Smooth muscle cell (in vitro differentiated cells): ENCODE results near the gene ISLR. TPM values are rescaled to one million over a fixed set of nuclear protein-coding genes. Genes with fewer than 3 reads are reported as not detected.

Source experiments
- DNase-seq: peaks from one replicate; lab custom pipeline; 2025; ENCODE audit not compliant: unreplicated experiment; lab: John Stamatoyannopoulos, UW
- H2AFZ ChIP-seq: fragments of 200-600 bp; sonication (generic); 2 replicates; pipeline ENCODE4 v1.6.0; 2016; ENCODE audit warnings: antibody characterized with exemption, low read depth, mild to moderate bottlenecking
- H3F3A ChIP-seq: fragments of 200-600 bp; sonication (generic); 2 replicates; pipeline ENCODE4 v1.6.0; 2017; ENCODE audit warnings: antibody characterized with exemption, low read depth
- H3K27ac ChIP-seq: fragments of 200-600 bp; sonication (generic); 2 replicates; pipeline ENCODE4 v1.5.1; 2016; ENCODE audit warnings: low read depth, mild to moderate bottlenecking
- H3K27me3 ChIP-seq: fragments of 200-600 bp; sonication (generic); 2 replicates; pipeline ENCODE4 v1.6.1; 2016; ENCODE audit warnings: low read depth, mild to moderate bottlenecking
- H3K36me3 ChIP-seq: fragments of 200-600 bp; sonication (generic); 2 replicates; pipeline ENCODE4 v1.5.1; 2016; ENCODE audit warnings: low read depth
- H3K4me1 ChIP-seq: fragments of 200-600 bp; sonication (generic); 2 replicates; pipeline ENCODE4 v1.5.1; 2016; ENCODE audit warnings: low read depth
- H3K4me2 ChIP-seq: fragments of 200-600 bp; sonication (generic); 2 replicates; pipeline ENCODE4 v1.6.0; 2016; ENCODE audit warnings: mild to moderate bottlenecking
- H3K4me3 ChIP-seq: fragments of 200-600 bp; sonication (generic); 2 replicates; pipeline ENCODE4 v1.5.1; 2016; ENCODE audit warnings: mild to moderate bottlenecking
- H3K79me2 ChIP-seq: fragments of 200-600 bp; sonication (generic); 2 replicates; pipeline ENCODE4 v1.6.0; 2016; ENCODE audit warnings: low read depth, mild to moderate bottlenecking
- H3K9ac ChIP-seq: fragments of 200-600 bp; sonication (generic); 2 replicates; pipeline ENCODE4 v1.6.0; 2016; ENCODE audit warnings: low read depth
- H3K9me3 ChIP-seq: fragments of 200-600 bp; sonication (generic); replicated peaks from 2 replicates; pipeline ENCODE4 v1.5.1; 2016; ENCODE audit warnings: low read depth
- H4K20me1 ChIP-seq: fragments of 200-600 bp; sonication (generic); 2 replicates; pipeline ENCODE4 v1.6.0; 2016; ENCODE audit warnings: low read depth
- WGBS: methylation state at CpG from one replicate; pipeline ENCODE4 v1.1.7; 2016; ENCODE audit warnings: low lambda C conversion rate; 5-methylcytosine and 5-hydroxymethylcytosine counted together
- polyA plus RNA-seq: library from polyadenylated mRNA; unstranded; fragments of >200 nt; fragmentation: Nextera tagmentation; extraction: Ambion mirVana; gene quantifications from 2 replicates; pipeline ENCODE4 v1.2.1, GENCODE V29; 2016
- total RNA-seq: library from RNA; depleted of rRNA; stranded (reverse); fragments of >200 nt; gene quantifications from 2 replicates; pipeline ENCODE4 v1.2.3, GENCODE V29; 2014
- TF ChIP-seq, protein P1 (sequence below): fragments of 200-600 bp; sonication (generic); IDR thresholded peaks from 2 replicates; pipeline ENCODE4 v1.5.1; 2017; ENCODE audit warnings: borderline replicate concordance, mild to moderate bottlenecking, antibody characterized with exemption; ENCODE audit not compliant: insufficient read depth, poor library complexity, severe bottlenecking

Gene ISLR
- total and polyA plus RNA-seq, 2 experiments from 2014 or later: 119 to 130 TPM

DNA sequence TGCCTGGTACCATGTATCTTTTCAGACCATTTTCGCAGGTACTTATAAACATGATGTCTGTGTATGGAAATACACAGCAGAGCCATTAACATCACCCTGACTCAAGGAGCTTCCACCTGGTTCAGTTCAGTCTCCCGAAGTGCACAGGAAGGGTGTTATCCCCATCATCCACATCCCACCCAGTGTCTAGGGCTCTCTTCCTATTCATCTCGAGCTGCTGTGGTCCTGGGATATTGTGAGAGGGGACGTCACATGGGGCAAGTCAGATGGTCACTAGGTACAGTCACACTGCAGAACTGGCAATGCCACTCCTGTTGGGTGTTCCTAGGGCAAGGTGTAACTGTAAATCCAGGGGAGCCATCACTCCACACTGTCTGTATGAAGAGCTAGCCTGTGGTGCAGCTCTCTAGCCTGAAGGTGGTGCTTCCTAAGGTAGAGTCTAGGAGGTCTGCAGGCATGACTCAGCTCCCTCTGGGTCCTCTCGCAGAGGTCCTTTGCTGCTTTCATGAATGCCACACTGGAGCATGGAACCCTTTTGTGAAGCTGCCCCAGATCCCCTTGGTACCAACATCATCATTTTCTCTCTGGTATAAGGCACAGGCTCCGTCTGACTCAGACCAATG is 29.2 kb upstream of the ISLR start:
- H3K79me2 ChIP-seq: no peaks in the 10 kb centered on the region
- no peaks in the 10 kb centered on the region for H3K27me3 ChIP-seq
- H3K27ac ChIP-seq: no peak overlapping the region
- TF ChIP-seq, protein P1, sequence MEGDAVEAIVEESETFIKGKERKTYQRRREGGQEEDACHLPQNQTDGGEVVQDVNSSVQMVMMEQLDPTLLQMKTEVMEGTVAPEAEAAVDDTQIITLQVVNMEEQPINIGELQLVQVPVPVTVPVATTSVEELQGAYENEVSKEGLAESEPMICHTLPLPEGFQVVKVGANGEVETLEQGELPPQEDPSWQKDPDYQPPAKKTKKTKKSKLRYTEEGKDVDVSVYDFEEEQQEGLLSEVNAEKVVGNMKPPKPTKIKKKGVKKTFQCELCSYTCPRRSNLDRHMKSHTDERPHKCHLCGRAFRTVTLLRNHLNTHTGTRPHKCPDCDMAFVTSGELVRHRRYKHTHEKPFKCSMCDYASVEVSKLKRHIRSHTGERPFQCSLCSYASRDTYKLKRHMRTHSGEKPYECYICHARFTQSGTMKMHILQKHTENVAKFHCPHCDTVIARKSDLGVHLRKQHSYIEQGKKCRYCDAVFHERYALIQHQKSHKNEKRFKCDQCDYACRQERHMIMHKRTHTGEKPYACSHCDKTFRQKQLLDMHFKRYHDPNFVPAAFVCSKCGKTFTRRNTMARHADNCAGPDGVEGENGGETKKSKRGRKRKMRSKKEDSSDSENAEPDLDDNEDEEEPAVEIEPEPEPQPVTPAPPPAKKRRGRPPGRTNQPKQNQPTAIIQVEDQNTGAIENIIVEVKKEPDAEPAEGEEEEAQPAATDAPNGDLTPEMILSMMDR: no peak
- H4K20me1 ChIP-seq: no peaks in the 10 kb centered on the region
- H2AFZ ChIP-seq: no peak overlapping the region
- no peak for DNase-seq
- no peak overlapping the region for H3K4me3 ChIP-seq
- no peaks in the 10 kb centered on the region for H3F3A ChIP-seq
- no peaks in the 10 kb centered on the region for H3K36me3 ChIP-seq
- H3K9ac ChIP-seq: no peak overlapping the region
- 79% methylated on average over 6 of the region's 6 CpGs for WGBS
- H3K4me2 ChIP-seq: no peak overlapping the region
- H3K9me3 ChIP-seq: no peaks in the 10 kb centered on the region
- H3K4me1 ChIP-seq: peaks cover 7% of the 10 kb centered on the region

DNA sequence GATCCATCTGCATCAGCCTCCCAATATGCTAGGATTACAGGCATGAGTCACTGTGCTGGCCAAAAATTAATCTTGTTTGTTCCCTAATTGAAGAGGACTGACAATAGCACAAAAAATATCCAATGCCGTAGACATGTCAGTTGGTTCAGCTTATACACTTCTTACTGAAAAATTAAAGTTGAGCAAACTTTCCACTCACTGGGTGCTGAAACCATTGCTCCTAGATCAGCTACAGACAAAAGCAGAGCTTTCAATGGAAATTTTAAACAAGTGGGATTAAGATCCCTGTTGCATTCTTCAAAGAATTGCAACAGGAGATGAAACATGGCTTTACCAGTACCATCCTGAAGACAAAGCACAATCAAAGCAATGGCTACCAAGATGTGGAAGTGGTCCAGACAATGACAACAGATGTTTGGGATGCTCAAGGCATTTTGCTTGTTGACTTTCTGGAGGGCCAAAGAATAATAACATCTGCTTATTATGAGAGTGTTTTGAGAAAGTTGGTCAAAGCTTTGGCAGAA is 27.2 kb upstream of the ISLR start:
- Histone ChIP-seq H3K27me3 (no peaks in the 10 kb centered on the region), H3K79me2 (no peaks in the 10 kb centered on the region), H3K4me3 (no peak overlapping the region), H4K20me1 (no peaks in the 10 kb centered on the region), H3K36me3 (no peaks in the 10 kb centered on the region), H3K27ac (no peak overlapping the region), H3K4me1 (no peaks in the 10 kb centered on the region), H3K9me3 (no peaks in the 10 kb centered on the region), H2AFZ (no peak overlapping the region), H3K9ac (no peak overlapping the region), H3F3A (no peaks in the 10 kb centered on the region), H3K4me2 (no peak overlapping the region)
- WGBS: 100% methylated on average over 1 of the region's 1 CpG
- DNase-seq: no peak
- TF ChIP-seq, protein P1: no peak

DNA sequence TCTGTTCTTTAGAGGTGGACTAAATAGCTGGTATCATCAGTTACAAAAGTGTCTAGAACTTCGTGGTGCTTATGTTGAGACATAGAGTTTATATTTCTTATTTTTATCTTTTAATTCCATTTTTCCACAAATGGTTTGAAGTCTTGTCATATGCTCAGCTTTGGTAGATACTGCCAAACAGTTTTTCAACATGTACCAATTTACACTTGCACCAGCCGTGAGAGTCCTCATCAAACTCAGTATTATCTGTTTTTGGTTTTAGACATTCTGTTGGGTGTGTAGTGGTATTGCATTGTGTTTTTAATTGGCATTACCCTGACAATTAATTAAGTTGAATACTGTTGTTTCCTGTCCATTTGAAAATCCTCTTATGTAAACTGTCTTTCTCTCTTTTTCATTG is 26.5 kb upstream of the ISLR start:
- Histone ChIP-seq H3K9me3 (no peaks in the 10 kb centered on the region), H3K4me2 (no peak overlapping the region), H3K4me3 (no peak overlapping the region), H3K36me3 (no peaks in the 10 kb centered on the region), H3K4me1 (no peaks in the 10 kb centered on the region), H3K9ac (no peak overlapping the region), H4K20me1 (no peaks in the 10 kb centered on the region), H3K79me2 (no peaks in the 10 kb centered on the region), H3F3A (no peaks in the 10 kb centered on the region), H3K27me3 (no peaks in the 10 kb centered on the region), H3K27ac (no peak overlapping the region), H2AFZ (no peak overlapping the region)
- TF ChIP-seq, protein P1: no peak
- no peak for DNase-seq
- WGBS: 72% methylated on average over 2 of the region's 2 CpGs
